ENCODE results near the gene NKX2-3.

The NKX2-3 gene

DNA sequence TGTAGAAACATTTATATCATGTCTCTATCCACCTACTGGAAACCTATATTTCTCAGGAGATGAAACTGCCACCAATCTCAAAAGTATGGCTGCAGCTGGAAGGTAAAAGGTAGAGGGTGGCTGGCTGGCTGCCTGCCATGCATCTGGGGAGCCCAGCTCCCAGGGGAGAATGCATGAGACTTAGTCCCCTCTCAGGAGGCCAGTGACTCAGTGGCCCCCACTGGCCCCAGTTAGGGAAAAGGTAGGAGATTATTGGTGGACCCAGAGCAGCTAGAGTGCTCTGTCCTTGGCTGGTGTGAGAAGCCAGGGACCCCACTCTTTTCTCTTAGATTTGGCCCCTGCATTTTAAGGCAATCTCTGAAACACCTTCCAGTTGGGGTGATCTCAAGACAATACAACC lies 6.8 kb upstream of the NKX2-3 start:
- no peak for DNase-seq (ENCODE audit: low read depth in 4 of 4, low spot score in 1 of 4)

DNA sequence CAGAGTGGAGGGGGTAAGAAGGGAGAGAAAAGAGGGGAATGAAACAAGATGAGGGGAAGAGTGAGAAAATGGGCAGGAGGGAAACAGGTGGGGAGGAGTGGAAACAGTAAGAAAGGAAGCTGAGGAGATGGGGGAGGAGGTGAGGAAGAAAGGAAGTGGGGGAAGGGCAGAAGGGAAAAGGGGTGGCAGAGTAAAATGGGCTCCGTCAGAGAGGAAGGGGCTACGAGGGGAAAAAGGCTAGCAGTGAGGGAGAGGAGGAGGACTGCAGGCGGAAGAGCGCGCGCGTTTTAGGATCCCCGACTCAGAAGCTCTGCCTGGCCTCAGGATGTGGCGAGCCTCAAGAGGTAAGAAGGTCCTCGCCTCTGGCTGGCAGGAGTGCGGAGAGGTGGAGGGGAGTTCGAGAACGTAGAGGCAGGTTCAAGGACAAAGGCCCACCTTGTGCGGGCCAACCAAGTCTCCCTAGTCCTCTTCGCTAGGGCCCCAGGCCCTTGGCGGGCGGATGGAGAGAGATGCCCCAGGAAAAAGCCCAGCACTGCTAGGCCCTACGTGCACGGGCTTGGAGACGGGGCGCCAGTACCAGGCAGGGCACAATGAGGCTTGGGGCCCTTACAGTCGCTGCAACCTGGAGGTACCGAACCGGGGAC lies 5.8 kb upstream of the NKX2-3 start:
- no peak for DNase-seq (ENCODE audit: low read depth in 4 of 4, low spot score in 1 of 4)

DNA sequence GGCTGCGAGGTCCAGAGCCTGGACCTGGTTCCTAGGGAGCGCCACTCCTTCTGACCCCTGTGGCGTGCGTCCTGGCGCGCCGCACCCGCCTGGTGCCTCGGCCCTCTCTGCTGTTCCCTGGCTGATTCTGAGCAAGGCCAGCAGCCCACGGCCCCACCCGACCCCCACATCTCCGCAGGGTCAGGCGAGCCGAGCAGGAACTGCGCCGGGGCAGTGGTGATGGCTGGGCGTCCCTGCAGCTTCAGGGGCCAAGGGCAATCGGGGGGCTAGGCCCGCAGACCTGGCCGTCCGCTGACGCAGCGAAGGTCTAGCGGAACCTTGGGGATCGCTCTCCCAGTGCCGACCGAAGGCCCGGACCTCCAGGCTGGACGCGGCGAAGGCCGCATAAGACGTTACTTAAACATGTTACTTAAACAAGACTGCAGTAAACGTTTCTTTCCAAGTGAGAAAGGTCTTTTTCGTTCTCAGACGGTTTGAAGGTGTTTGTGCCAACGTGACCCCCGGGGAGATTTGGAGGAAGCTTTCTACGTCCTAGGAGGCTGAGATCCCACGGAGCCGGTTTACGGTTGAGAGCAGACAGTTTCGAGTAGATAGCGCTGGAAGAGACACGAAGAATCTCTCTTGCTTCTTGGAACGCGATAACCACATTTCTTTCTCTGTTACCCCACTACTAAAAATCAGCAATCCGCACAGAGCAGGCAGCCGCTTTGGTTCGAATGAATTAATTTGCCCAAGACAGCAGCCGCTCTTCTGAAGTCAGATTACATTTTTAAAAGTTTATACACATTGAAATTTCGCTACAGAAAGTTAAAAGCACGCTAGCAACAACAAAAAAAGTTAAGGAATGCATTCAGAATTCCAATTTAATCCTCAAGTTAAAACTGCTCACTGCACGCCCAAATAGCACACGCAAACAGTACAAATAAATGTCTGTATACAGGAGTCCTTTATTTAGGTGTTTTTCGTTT lies 4.9 kb upstream of the NKX2-3 start:
- no peak for DNase-seq (ENCODE audit: low read depth in 4 of 4, low spot score in 1 of 4)

DNA sequence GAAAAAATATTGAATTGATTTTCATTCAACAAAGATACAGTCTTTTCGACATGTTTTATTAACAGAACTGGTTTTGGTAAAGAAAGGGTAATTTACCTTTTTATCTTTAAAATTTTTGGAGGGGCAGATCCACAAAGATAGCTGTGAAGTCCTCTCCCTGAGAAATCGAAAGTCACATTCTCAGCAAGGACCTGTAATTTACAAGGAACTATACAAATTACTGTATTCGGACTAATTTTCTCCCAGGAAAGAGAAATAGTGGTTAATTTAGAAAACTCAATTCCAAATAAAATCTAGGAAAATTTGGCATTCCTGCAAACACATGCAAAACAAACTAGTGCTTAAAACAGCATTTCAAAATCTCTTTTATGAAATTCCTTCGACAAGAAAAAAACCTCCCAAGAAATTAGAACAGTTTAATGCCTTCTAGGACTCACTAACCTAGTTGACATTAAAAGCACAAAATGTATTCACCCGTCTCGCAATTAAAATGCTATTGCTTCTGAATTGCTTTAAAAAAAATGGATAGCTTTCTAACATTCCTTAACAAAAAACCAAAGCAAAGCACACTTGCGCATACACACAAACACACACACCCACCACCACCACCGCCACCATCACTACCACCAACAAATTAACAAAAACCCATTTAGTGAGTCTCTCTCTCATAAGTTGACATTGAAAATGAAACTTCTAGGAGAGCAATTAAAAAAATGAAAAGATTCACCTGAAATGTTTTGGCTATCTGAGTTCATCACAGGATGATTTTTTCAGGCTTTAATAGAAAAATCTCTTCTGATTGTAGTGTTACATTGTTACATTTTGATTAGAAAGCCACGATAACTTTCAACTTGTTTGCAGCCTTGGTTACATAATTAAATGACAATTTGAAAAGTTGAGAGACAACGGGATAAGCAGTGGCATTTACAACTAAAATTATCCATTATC lies 4.0 kb upstream of the NKX2-3 start:
- no peak for DNase-seq (ENCODE audit: low read depth in 4 of 4, low spot score in 1 of 4)

DNA sequence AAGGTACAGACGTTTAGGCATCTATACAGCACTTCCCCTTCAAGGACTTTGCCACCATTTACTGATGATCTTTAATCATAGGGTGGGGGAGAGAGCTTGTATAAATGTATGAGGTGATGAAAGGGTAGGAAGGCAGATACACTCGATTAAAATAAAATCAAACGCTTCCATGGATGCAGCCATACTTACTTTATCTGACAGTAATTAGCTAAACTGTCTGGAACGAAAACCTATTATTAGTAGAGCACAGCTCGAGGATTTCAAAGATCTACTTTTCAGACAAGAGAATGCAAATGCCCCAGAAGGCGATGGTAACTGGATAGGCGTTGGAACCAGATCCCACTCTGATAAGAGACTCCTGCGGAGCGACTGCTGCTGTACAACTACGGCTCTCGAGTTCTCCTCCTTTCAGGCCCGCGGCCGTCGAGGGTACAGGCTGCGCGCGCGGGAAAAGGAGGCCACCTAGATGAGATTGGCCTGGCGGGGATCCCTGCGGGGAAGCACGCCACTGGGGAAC lies 3.1 kb upstream of the NKX2-3 start:
- DNase-seq (ENCODE audit: low read depth in 4 of 4, low spot score in 1 of 4): no peak

DNA sequence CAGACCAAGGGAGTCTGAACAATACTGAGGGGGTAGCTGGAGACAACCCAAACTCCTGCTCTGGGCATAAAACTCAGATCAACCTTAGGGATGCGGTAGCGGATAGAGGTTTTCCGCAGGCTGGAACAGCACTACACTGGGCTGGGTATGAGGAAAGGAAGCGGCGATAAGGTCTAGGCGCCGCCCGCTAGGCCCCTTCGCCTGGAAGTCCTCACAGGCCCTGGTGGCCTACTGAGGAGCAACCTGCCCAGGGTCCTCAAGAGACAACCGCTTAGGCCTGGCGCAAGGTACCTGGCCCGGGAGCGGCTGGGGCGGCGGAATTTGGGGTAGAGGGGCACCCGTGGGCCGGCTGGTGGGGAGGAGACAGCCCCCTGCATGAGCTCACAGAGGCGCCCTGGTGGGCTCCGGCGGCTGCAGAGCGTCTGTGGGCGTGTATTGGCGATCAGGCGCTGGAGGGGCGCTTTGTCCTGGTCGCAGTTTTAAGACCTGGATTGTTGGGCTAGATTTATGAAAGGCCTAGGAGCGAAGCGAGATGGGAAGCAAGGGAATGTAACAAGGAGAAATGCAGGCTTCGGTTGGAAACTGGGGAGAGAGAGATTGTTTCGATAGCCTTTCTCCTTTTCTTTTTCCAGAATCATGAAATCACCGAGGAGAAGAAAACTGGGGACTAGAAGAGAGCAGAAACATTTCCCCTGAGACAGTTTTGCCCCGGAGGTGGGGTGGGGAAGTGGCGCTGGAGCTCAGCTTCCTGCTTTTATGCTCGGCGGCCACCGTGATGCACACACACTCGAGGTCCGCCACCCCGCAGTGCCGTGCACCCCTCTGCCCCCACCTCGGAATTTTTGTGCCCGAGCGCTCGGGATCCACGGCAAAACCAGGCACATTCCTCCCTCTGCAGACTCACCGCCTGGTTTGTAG lies 2.4 kb upstream of the NKX2-3 start:
- no peak for DNase-seq (ENCODE audit: low read depth in 4 of 4, low spot score in 1 of 4)

DNA sequence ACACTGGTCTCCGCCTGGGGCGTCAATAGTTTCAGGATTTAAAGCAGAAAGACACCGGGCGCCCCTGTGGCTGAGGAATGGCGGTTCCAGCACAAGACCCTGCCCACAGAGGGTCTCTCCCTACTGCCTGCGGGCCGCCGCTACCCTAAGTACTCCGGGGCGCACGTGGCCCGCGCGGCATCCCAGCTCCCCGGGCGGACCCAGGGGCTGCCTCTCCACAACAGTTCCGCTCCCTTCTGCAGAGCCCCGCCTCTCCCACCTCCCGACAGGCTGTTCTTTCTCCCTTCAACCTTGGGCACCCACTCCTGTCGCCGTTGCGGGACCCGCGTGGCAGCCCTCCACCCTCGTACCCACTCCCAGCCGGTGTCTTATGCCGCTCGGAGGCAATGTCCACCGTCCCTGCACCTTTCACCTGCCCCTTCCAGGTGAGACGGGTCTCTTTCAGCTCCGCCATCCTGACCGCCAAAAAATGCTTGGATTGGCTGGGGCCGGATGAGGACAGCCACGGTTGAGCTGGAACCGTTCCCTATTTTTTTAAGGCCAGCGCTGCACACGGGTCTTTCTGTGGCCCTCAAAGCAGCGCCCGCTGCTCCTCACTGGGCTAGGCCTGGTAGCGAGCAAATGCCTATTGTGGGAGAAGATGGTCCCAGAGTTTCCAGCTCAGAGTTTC lies 1.6 kb upstream of the NKX2-3 start:
- DNase-seq (ENCODE audit: low read depth in 4 of 4, low spot score in 1 of 4): no peak

DNA sequence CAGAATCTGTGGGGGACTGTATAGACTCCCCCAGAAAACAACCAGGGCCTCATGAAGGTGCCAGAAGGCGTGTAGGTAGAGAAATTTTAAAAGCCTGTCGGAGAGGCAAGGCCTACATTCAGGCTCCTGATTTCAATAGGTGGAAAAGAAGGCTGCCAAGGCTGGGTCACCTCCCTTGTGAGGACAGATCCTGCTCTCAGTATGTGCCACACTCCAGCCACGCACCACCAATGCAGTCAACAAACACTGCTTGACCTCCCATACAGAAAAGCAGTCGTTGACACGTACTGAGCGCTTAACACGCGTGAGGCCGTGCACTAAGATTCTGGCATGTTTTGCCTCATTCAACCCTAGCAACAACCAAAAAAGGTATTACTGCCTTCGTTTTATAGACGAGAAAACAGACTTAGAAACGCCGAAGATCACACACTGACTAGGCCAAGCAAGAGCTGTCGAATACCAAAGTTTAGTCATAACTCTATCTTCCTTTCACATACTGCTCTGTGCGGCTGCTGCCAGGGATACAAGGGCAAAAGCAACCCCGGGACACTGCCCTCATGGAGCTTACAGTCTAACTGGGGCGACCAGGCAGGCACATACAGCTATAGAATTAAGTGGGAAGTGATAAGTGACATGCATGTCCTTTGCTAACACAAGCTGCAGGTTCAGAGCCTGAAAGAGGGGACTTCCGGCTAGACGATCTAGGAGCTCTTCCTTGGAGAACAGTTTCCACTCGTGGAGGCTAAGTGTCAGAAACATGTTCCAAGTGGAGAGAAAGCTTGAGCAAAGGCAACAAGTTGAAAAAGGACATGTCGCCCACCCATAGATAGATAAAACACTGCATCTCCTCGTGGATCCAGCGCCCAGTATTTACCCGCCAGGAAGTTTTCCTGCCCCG lies 797 bp upstream of the NKX2-3 start:
- no peak for DNase-seq (ENCODE audit: low read depth in 4 of 4, low spot score in 1 of 4)

DNA sequence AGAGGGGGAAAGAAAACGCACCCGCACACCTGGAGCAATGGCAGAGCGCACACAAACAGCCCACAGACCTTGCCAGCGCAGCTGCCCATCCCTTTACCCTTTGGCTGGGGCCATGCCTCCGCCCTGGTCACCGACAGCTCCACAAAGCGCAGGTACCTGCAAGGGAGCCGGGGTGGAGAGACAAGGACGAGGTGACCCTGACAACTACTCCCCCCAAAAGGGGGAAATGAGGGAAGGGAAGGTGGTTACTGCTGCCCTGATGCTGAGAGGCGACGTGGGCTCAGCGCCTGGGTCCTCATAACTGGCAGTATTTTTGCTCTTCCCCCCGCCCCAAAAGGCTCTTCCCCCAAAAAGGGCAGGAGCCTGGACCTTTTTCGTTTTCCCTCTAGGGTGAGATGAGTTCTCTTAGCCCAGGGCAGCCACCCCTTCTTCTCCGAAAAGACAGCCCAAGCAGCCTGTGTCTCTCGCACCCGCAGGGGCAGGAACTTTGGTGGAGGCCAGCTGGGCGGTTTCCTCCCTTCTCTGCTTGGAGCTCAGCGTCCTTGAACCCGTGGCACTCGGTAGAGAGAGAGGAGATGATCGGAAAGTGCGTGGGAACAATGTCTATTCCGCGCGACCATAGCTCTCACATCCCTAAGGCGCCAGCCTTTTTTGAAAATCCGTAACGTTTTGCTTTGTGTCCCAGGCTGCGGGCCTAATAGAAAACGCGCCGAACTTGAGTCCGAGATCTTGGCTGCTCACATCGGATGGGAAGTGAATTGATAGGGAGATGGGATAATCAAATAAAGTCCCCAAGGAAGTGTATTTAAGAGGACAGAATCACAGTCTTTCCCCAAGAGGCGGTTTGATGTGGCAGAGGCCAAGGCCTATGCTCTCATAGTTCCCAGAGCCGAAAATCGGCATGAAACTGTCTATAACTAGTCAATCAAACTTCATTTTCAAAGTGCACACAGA lies 1.0 kb downstream of the NKX2-3 start:
- no peak for DNase-seq (ENCODE audit: low read depth in 4 of 4, low spot score in 1 of 4)

DNA sequence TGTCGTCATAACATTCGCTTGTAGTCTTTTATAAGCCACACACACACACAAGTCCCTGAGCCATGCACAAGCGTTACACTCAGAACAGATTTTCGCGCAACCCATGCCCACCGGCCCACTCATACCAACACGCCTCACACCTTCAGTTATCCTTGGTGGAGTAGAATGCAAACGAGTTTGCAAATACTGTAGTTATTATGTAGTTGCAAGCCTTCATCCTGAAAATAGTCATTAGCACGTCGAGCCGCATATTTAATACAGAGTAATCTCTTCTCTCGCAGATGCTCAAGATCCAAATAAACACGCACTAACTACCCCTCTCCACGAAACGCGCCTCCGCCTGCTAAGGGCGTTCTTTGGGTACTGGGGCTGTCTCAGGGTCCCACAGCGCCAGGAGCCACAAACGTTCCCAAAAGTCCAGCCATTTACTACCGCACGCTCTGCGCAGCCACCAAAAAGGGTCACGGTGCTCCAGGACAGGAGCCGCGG lies 1.8 kb downstream of the NKX2-3 start:
- no peak for DNase-seq (ENCODE audit: low read depth in 4 of 4, low spot score in 1 of 4)

DNA sequence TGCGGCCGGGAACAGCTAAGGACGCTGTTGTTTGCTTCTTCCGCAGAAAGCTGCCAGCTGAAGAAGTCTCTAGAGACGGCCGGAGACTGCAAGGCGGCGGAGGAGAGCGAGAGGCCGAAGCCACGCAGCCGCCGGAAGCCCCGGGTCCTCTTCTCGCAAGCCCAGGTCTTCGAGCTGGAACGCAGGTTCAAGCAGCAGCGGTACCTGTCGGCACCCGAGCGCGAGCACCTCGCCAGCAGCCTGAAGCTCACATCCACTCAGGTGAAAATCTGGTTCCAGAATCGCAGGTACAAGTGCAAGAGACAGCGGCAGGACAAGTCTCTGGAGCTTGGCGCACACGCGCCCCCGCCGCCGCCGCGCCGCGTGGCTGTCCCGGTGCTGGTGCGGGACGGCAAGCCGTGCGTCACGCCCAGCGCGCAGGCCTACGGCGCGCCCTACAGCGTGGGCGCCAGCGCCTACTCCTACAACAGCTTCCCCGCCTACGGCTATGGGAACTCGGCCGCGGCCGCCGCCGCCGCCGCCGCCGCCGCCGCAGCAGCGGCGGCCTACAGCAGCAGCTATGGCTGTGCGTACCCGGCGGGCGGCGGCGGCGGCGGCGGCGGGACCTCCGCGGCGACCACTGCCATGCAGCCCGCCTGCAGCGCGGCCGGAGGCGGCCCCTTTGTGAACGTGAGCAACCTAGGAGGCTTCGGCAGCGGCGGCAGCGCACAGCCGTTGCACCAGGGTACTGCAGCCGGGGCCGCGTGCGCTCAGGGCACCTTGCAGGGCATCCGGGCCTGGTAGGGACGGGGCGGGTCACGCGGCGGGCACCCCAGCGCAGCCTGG lies 2.4 kb downstream of the NKX2-3 start:
- DNase-seq (ENCODE audit: low read depth in 4 of 4, low spot score in 1 of 4): no peak

DNA sequence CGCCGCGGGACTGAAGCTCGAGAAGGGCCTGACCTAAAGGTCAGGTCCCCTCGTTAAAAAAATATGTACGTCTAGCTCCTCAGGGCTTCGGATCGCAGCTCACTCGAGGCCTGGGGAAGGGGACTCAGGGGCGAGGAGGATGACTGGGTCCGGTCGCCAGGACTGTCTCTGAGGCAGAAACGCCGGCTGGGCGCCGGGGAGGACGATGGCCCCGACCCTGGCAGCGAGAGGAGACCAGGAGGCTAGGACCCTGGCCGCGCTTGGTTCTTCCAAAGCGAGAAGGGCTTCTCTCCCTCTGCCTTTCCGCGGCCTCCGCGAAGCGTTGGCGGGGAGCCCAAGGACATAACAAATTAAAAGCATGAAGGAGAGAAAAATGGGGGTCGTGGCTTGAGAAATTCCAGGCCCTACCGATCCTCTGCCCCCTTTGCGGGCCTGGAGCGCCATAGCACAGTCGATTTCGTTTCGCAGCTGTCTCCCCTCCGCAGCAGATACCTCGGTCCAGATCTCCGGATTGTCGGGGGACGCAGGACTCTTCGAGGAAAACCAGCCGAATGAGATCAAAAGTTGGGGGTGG lies 3.1 kb downstream of the NKX2-3 start:
- no peak for DNase-seq (ENCODE audit: low read depth in 4 of 4, low spot score in 1 of 4)

DNA sequence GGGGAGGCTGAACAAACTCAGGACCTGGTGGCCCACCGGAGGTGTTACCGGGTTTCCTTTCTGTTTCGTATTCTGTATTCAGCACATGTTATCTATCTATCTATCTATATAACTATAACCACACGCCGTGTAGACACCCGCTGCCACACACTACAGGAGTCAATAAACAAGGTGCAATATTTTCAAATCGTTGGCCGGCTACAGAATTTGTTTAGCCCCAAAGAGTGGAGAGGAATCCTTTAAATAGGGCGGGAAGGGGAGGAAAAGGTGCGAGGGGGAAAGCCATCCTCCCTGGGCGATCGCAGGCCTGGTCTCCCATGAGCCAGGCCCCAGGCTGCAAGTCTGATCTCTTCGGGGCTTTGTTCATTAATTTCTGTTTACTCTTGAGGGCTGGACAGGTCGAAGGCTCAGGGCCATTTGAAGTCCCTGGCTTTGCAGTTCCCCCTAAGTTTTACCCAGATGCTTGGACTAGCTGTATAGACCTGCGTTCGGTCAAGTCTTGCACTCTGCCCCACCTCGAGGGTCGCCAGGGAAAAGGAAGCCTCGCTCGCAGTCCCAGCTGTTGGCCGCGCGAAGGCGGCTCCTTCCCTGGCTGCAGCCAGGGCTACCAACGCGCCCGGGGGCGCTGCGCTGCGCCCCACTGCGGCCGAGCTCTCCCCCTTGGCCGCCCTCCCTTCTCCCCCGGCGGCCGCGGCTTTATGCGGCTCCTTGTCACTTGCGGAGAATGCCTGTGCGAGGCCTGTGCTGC lies 3.8 kb downstream of the NKX2-3 start:
- DNase-seq (ENCODE audit: low read depth in 4 of 4, low spot score in 1 of 4): no peak

DNA sequence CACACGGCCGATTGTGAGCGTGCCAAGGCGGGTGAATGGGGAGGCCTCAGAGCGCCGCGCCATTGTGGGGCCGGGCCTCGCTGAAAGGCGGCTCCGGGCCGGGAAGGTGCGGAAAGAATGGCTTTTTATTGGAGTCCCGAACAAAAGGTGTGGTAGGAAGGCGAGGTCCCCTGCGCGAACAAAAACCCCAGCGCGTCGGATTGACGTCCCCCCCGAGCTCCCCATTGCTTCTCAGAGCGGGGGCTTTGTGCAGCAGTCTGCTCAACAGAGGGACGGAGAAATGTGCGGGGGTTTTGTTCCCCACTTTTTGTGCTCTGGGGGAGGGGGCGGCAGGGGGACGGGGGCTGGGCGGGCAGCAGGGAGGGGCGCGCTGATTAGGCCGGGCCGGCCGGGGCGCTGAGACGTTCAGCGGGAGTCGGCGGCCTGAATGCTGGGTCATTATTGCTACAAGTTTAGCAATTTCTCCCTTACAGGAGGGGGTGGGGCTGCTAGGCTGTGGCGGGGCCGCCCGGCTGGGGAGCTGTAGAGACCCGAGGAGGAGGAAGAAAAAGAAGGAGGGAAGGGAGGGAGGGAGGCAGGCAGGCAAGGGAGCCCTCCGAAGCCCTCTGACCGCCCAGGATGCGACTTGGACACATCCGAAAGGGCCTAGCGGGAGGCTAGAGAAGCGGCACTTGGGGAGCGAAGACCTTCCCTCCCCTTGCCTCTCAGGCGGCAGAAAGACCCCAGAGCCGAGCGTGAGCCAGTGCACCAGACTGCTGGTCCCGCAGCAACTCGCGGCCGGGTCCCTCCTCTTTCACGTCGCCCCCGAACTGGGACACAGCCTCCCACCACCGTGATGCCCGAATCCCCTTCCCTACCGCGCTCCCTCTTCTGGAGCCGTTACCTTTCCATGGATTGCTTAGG lies 4.6 kb downstream of the NKX2-3 start:
- no peak for DNase-seq (ENCODE audit: low read depth in 4 of 4, low spot score in 1 of 4)
